GM20000 (cell line): ENCODE results near the gene HES4.
"Not testable (repeated sequence)": the region's sequence is repeated elsewhere in the genome, so short reads cannot be mapped to it uniquely, and the experiment has no call there.

Source experiments
- DNase-seq: peaks from one replicate; pipeline ENCODE4 v3.0.0; 2012; ENCODE audit warnings: low spot score
- TF ChIP-seq, protein P1 (sequence below): IDR thresholded peaks from 2 replicates; pipeline ENCODE4 v1.5.1; 2012; ENCODE audit warnings: mild to moderate bottlenecking, control low read depth; ENCODE audit errors: extremely low read depth, missing control alignments

HES4 gene

GRCh38 chr1:997993-998744 lies 1.7 kb downstream of the HES4 start:
- TF ChIP-seq, protein P1, sequence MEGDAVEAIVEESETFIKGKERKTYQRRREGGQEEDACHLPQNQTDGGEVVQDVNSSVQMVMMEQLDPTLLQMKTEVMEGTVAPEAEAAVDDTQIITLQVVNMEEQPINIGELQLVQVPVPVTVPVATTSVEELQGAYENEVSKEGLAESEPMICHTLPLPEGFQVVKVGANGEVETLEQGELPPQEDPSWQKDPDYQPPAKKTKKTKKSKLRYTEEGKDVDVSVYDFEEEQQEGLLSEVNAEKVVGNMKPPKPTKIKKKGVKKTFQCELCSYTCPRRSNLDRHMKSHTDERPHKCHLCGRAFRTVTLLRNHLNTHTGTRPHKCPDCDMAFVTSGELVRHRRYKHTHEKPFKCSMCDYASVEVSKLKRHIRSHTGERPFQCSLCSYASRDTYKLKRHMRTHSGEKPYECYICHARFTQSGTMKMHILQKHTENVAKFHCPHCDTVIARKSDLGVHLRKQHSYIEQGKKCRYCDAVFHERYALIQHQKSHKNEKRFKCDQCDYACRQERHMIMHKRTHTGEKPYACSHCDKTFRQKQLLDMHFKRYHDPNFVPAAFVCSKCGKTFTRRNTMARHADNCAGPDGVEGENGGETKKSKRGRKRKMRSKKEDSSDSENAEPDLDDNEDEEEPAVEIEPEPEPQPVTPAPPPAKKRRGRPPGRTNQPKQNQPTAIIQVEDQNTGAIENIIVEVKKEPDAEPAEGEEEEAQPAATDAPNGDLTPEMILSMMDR, result no peak
- DNase-seq, result no peak

DNA sequence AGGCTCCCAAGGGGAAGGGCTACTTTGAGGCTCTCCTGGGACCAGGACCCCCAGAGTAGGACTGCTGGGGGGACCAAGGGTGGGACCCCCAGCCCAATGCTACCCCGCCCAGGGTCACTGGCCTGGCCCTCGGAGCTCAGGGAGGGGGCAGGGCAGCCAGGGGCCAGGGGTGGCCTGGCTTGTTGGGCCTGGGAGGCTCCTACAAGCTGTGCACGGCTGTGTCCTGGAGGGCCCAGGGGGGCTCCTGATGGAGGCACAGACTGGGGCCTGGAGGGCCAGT lies 2.2 kb downstream of the HES4 start:
- DNase-seq, result no peak
- TF ChIP-seq, protein P1, result no peak

- TF ChIP-seq, protein P1, result no peak
Measured at GRCh38 chr1:996851-997712, 2.8 kb downstream of the HES4 start.

DNA sequence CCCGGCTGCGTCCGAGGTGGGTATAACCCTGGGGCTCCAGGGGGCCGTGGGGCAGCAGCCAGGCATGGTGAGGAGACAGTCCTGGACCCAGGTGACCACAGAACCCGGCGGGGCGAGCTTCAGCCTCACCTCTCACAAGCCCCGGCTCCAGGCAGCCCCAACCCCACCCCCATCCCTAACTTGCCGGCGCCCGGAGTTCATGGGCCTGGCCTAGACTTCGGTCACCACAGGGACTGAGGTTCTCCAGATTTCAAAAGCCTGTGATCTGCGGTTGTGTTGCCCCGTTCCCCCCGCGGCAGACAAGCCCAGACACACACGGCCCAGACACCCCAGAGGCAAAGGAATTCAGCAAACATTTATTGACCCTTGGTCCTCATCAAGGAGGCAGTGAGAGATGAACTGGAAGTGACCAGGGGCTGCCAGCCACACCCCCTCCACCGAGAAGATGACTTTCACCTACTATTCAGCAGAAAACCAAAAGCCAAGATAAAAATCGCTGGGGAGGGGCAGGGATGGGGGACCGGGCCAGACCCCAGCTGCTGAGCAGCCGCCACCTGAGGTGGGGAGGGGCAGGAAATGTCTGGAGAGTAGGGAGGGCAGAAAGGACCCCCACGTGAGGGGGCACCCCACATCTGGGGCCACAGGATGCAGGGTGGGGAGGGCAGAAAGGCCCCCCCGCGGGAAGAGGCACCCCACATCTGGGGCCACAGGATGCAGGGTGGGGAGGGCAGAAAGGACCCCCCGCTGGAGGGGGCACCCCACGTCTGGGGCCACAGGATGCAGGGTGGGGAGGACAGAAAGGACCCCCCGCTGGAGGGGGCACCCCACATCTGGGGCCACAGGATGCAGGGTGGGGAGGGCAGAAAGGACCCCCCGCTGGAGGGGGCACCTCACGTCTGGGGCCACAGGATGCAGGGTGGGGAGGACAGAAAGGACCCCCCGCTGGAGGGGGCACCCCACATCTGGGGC lies 3.9 kb downstream of the HES4 start:
- no peak for DNase-seq
- TF ChIP-seq, protein P1, result no peak

More at GRCh38 chr1:996851-997712, 2.8 kb downstream of the HES4 start:
- no peak for DNase-seq

DNA sequence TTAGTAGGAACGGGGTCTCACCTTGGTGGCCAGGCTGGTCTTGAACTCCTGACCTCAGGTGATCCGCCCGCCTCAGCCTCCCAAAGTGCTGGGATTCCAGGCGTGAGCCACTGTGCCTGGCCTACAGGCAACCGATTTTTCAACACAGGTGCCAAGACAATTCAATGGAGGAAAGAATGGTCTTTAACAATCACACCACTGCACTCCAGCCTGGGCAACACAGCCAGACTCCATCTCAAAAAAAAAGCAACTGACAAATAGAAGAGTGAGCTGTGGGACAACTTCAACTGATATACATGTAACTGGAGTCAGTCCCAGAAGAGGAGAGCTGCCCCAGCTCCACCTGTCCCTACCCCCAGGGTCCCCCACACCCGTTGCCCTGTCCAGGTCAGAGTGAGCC lies 5.4 kb downstream of the HES4 start:
- DNase-seq, result not testable (repeated sequence)

GRCh38 chr1:993379-993995 lies 6.4 kb downstream of the HES4 start:
- TF ChIP-seq, protein P1, result no peak
- no peak for DNase-seq

GRCh38 chr1:992362-992761 lies 7.5 kb downstream of the HES4 start:
- TF ChIP-seq, protein P1, result no peak

More at GRCh38 chr1:992362-992761, 7.5 kb downstream of the HES4 start:
- no peak for DNase-seq
